Neural progenitor cell (in vitro differentiated cells): ENCODE results near the gene PTDSS2.
A peak's percentile ranks its signal among the peaks of the same experiment; 100 is the strongest.

Experiments
- EZH2 ChIP-seq: fragments of 200-600 bp; sonication (generic); IDR thresholded peaks from 2 replicates; pipeline ENCODE4 v1.6.1; 2017; ENCODE audit warnings: antibody characterized with exemption, mild to moderate bottlenecking, moderate library complexity
- EZH2phosphoT487 ChIP-seq: fragments of 200-600 bp; sonication (generic); IDR thresholded peaks from 2 replicates; pipeline ENCODE4 v1.6.1; 2017; ENCODE audit warnings: antibody characterized with exemption
- TF ChIP-seq, protein P1 (sequence below): fragments of 200-600 bp; sonication (generic); IDR thresholded peaks from 2 replicates; pipeline ENCODE4 v1.5.1; 2017; ENCODE audit warnings: antibody characterized with exemption, mild to moderate bottlenecking

DNA sequence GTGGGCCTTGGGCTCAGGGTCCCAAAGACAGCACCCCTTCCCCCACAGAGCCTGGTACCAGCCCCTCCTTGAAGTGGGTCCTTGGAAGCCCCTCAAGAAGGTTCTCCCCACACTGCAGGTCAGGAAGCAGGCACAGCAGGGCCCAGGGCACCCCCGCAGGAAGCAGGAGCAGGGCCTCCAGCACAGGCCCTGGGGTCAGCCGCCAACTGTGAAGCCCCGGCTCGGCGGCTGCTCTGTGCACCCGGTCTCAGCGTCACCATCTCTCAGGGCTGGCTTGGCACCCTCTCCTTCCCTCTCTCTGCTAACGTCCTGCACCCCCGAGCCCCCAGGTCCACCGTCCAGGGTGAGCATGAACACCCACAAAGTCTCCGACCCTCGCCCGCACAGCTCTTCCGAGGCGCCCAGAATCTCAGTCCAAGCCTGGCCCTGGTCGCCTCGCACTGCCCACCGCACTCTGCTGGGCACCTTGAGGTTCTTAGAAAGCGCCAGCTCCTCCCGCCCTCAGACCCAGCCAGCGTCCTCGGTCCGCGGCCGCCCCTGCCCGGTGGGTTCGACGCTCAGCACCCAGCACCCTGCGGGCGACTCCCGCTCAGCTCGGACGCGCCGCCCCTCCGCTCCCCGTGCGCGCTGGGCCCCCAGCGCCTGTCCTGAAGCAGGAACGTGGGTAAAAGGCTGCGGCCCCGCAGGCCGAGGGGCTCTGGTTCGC, 33.9 kb upstream of the PTDSS2 start:
- TF ChIP-seq, protein P1, sequence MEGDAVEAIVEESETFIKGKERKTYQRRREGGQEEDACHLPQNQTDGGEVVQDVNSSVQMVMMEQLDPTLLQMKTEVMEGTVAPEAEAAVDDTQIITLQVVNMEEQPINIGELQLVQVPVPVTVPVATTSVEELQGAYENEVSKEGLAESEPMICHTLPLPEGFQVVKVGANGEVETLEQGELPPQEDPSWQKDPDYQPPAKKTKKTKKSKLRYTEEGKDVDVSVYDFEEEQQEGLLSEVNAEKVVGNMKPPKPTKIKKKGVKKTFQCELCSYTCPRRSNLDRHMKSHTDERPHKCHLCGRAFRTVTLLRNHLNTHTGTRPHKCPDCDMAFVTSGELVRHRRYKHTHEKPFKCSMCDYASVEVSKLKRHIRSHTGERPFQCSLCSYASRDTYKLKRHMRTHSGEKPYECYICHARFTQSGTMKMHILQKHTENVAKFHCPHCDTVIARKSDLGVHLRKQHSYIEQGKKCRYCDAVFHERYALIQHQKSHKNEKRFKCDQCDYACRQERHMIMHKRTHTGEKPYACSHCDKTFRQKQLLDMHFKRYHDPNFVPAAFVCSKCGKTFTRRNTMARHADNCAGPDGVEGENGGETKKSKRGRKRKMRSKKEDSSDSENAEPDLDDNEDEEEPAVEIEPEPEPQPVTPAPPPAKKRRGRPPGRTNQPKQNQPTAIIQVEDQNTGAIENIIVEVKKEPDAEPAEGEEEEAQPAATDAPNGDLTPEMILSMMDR = no peak
- TF ChIP-seq EZH2phosphoT487 (peak; percentile 91), EZH2 (no peak)
